IMR-90 (cell line): ENCODE results near the gene TSHZ3. TPM values are rescaled to one million over a fixed set of nuclear protein-coding genes. Genes with fewer than 3 reads are reported as not detected.

Source experiments
- ATAC-seq: fragments of 200-7000 bp; cut with Tn5 transposase; 2 replicates; pipeline ENCODE4 v1.9.1; 2020; ENCODE audit warnings: low read depth, mild to moderate bottlenecking, moderate library complexity
- BruUV-seq: library from RNA; stranded (reverse); fragments of 400-500 nt; replicated peaks from 2 replicates; lab custom pipeline; 2021; lab: Mats Ljungman, UMichigan
- CTCF ChIA-PET: fragments of 300-600 bp; formaldehyde crosslinking; extraction: SDS; loops from one replicate; lab custom pipeline; 2021; ENCODE audit warnings: antibody characterized with exemption; lab: Yijun Ruan, JAX
- POLR2A ChIA-PET: fragments of 300-600 bp; sonication (Branson Sonifier 250); formaldehyde crosslinking; loops from one replicate; lab custom pipeline; 2022; ENCODE audit warnings: antibody characterized with exemption; ENCODE audit not compliant: unreplicated experiment; lab: Charles Lee
- DNase-seq: peaks from one replicate; pipeline ENCODE4 v3.0.0; 2013
- H2AFZ ChIP-seq: replicated peaks from 2 replicates; pipeline ENCODE3; 2013; ENCODE audit warnings: low read length, mild to moderate bottlenecking; ENCODE audit not compliant: poor library complexity
- H2AK5ac ChIP-seq: 2 replicates; pipeline ENCODE4 v1.6.1; 2013; ENCODE audit warnings: low read depth, low read length, inconsistent platforms
- H2AK9ac ChIP-seq: replicated peaks from 2 replicates; pipeline ENCODE3; 2013; ENCODE audit warnings: mild to moderate bottlenecking, low read depth, low read length, moderate library complexity; ENCODE audit not compliant: poor library complexity
- H2BK120ac ChIP-seq: 2 replicates; pipeline ENCODE4 v1.6.1; 2013; ENCODE audit warnings: low read depth, low read length, inconsistent platforms
- H2BK15ac ChIP-seq: 3 replicates; pipeline ENCODE4 v1.6.1; 2013; ENCODE audit warnings: low read depth, low read length, inconsistent platforms
- H2BK20ac ChIP-seq: 2 replicates; pipeline ENCODE4 v1.6.1; 2013; ENCODE audit warnings: low read depth, mild to moderate bottlenecking, inconsistent platforms, low read length, moderate library complexity
- H2BK5ac ChIP-seq: 2 replicates; pipeline ENCODE4 v1.6.1; 2013; ENCODE audit warnings: mild to moderate bottlenecking, low read depth, low read length, inconsistent platforms; ENCODE audit not compliant: poor library complexity, severe bottlenecking
- H3K14ac ChIP-seq: replicated peaks from 2 replicates; pipeline ENCODE4 v1.6.1; 2013; ENCODE audit warnings: low read depth, low read length, inconsistent platforms
- H3K18ac ChIP-seq: 2 replicates; pipeline ENCODE4 v1.6.1; 2013; ENCODE audit warnings: low read depth, low read length, control low read depth
- H3K23ac ChIP-seq: 2 replicates; pipeline ENCODE4 v1.6.1; 2013; ENCODE audit warnings: low read depth, low read length, inconsistent platforms
- H3K27ac ChIP-seq: 2 replicates; pipeline ENCODE4 v1.5.1; 2013; ENCODE audit warnings: mild to moderate bottlenecking, control low read depth, low read length; ENCODE audit not compliant: insufficient read depth
- H3K27me3 ChIP-seq: 2 replicates; pipeline ENCODE4 v1.6.1; 2013; ENCODE audit warnings: low read length; ENCODE audit not compliant: control insufficient read depth, insufficient read depth
- H3K36me3 ChIP-seq: 2 replicates; pipeline ENCODE4 v1.6.1; 2013; ENCODE audit warnings: low read length, mixed read lengths; ENCODE audit not compliant: control insufficient read depth, insufficient read depth
- H3K4ac ChIP-seq: 2 replicates; pipeline ENCODE4 v1.6.1; 2013; ENCODE audit warnings: low read depth, low read length, inconsistent platforms
- H3K4me1 ChIP-seq: 2 replicates; pipeline ENCODE4 v1.6.1; 2013; ENCODE audit warnings: low read length, mixed read lengths; ENCODE audit not compliant: control insufficient read depth, insufficient read depth
- H3K4me2 ChIP-seq: 2 replicates; pipeline ENCODE4 v1.6.1; 2013; ENCODE audit warnings: low read depth, mild to moderate bottlenecking, control low read depth, low read length, moderate library complexity
- H3K4me3 ChIP-seq: 2 replicates; pipeline ENCODE4 v1.5.1; 2013; ENCODE audit warnings: low read depth, mild to moderate bottlenecking, control low read depth, low read length, moderate library complexity; ENCODE audit not compliant: insufficient read depth
- H3K56ac ChIP-seq: 2 replicates; pipeline ENCODE4 v1.6.1; 2013; ENCODE audit warnings: low read length, inconsistent platforms; ENCODE audit not compliant: insufficient read depth; ENCODE audit errors: extremely low read depth
- H3K79me1 ChIP-seq, 2 experiments: 2 replicates each; pipeline ENCODE4 v1.6.1; 2013; ENCODE audit warnings: low read length in 2 of 2, inconsistent platforms in 1 of 2, low read depth in 1 of 2
- H3K9ac ChIP-seq: 2 replicates; pipeline ENCODE4 v1.6.1; 2013; ENCODE audit warnings: low read depth, low read length, control low read depth
- H3K9me1 ChIP-seq: 2 replicates; pipeline ENCODE4 v1.6.1; 2013; ENCODE audit warnings: low read length, inconsistent platforms; ENCODE audit not compliant: insufficient read depth
- H3K9me3 ChIP-seq: 2 replicates; pipeline ENCODE4 v1.6.1; 2013; ENCODE audit warnings: low read length; ENCODE audit not compliant: control insufficient read depth, insufficient read depth
- H4K20me1 ChIP-seq: 2 replicates; pipeline ENCODE4 v1.6.1; 2013; ENCODE audit warnings: low read length, inconsistent platforms; ENCODE audit not compliant: insufficient read depth
- H4K5ac ChIP-seq: 2 replicates; pipeline ENCODE4 v1.6.1; 2013; ENCODE audit warnings: mild to moderate bottlenecking, low read depth, low read length, control low read depth
- H4K8ac ChIP-seq, 2 experiments: 2 replicates each; pipeline ENCODE4 v1.6.1; 2013; ENCODE audit warnings: low read depth in 2 of 2, low read length in 2 of 2, control low read depth in 1 of 2, inconsistent platforms in 1 of 2
- H4K91ac ChIP-seq: 2 replicates; pipeline ENCODE4 v1.6.1; 2013; ENCODE audit warnings: low read depth, low read length, inconsistent platforms; ENCODE audit not compliant: insufficient read depth
- CEBPB ChIP-seq: IDR thresholded peaks from 2 replicates; pipeline ENCODE4 v1.6.1; 2012; ENCODE audit warnings: low read depth, low read length, improper control_type of control experiment
- CTCF ChIP-seq: conservative IDR thresholded peaks from 2 replicates; pipeline ENCODE4 v1.5.1; 2012; ENCODE audit warnings: mild to moderate bottlenecking, low read depth, low read length, improper control_type of control experiment
- NFE2L2 ChIP-seq: fragments of 150-350 bp; IDR thresholded peaks from 2 replicates; pipeline ENCODE4 v1.6.1; 2016; ENCODE audit warnings: low read depth, mild to moderate bottlenecking, low read length
- RFX5 ChIP-seq: IDR thresholded peaks from 2 replicates; pipeline ENCODE4 v1.8.0; 2012; ENCODE audit warnings: low read depth, mild to moderate bottlenecking, low read length, moderate library complexity
- SMC3 ChIP-seq: fragments of 150-350 bp; IDR thresholded peaks from 2 replicates; pipeline ENCODE4 v1.6.1; 2016; ENCODE audit warnings: low read depth, mild to moderate bottlenecking, antibody characterized with exemption, low read length, moderate library complexity
- USF2 ChIP-seq: fragments of 150-350 bp; IDR thresholded peaks from 2 replicates; pipeline ENCODE4 v1.6.1; 2017; ENCODE audit warnings: mild to moderate bottlenecking, antibody characterized with exemption, low read length, low read depth
- WGBS, 2 experiments: methylation state at CpG; one replicate each; pipeline versions ENCODE4 v1.1.5 to v1.1.7; 2013; ENCODE audit warnings: missing lambda C conversion rate in 2 of 2; ENCODE audit not compliant: insufficient read length in 1 of 2; ENCODE audit errors: extremely low coverage in 2 of 2; 5-methylcytosine and 5-hydroxymethylcytosine counted together
- dilution Hi-C: fragments of 300-500 bp; cut with HindIII; formaldehyde crosslinking; loops from one replicate; pipeline ENCODE4 v1.14.3; 2018; ENCODE audit warnings: low sequenced_read_pairs; ENCODE audit not compliant: unreplicated experiment
- in situ Hi-C: fragments of 300-500 bp; cut with MboI; formaldehyde crosslinking; loops from 3 replicates; pipeline ENCODE4 v1.14.3; 2019; ENCODE audit warnings: low sequenced_read_pairs, inconsistent platforms, mixed read lengths
- intact Hi-C: fragments of 100-400 bp; cut with micrococcal nuclease; formaldehyde crosslinking; loops from 2 replicates; pipeline ENCODE4 v1.10.0; 2022
- polyA plus RNA-seq, 3 experiments: library from polyadenylated mRNA; depleted of rRNA; stranded (reverse); fragments of >200 nt; gene quantifications; 2 replicates each; pipeline ENCODE4 v1.2.3, GENCODE V29; 2012; ENCODE audit warnings: low replicate concordance in 1 of 3
- total RNA-seq: library from RNA; depleted of rRNA; stranded (reverse); fragments of >200 nt; gene quantifications from 2 replicates; pipeline ENCODE4 v1.2.3, GENCODE V29; 2012

TSHZ3 gene
- total and polyA plus RNA-seq, 2 of the 4 experiments (the other 2 are of a cell fraction) = 8.1 to 13.0 TPM

GRCh38 chr19:31314156-31314555, 35.1 kb downstream of the TSHZ3 start:
- CTCF ChIA-PET = no interaction called here
- BruUV-seq = no TSS peak

More at GRCh38 chr19:31314156-31314555, 35.1 kb downstream of the TSHZ3 start:
- H4K91ac ChIP-seq = no peak overlapping the region
- H3K27ac ChIP-seq = no peak overlapping the region
- H3K4me3 ChIP-seq = no peak overlapping the region
- peaks cover 37% of the 10 kb centered on the region for H3K9me1 ChIP-seq
- TF ChIP-seq USF2 (no peak), CEBPB (no peak), CTCF (no peak), NFE2L2 (no peak), RFX5 (no peak), SMC3 (no peak)
- ATAC-seq (no peak), DNase-seq (no peak)
- H2AK9ac ChIP-seq = no peak overlapping the region
- peaks cover 52 to 90% of the 10 kb centered on the region in 2 experiments for H3K79me1 ChIP-seq
- no peak overlapping the region for H2BK120ac ChIP-seq
- in situ Hi-C loops = no loop called here
- intact Hi-C loops = no loop called here
- peaks cover 23% of the 10 kb centered on the region for H3K4me1 ChIP-seq
- no peak overlapping the region for H3K4me2 ChIP-seq
- no peak overlapping the region for H2AFZ ChIP-seq
- H3K14ac ChIP-seq = no peak overlapping the region
- dilution Hi-C loops = no loop called here
- H3K18ac ChIP-seq = no peak overlapping the region
- no peak overlapping the region for H4K5ac ChIP-seq
- peaks cover 41% of the 10 kb centered on the region for H4K20me1 ChIP-seq
- H3K23ac ChIP-seq = no peak overlapping the region
- no peak overlapping the region for H2BK15ac ChIP-seq
- no peak overlapping the region for H3K4ac ChIP-seq
- H3K56ac ChIP-seq = no peak overlapping the region
- H2BK20ac ChIP-seq = no peak overlapping the region
- no peak overlapping the region for H4K8ac ChIP-seq
- POLR2A ChIA-PET = interaction anchor here (0.6 kb wide), 1 partner anchor 1368 kb away, joined by 3 read pairs; no protein-coding TSS in a partner anchor
- 90% methylated on average over 2 of the region's 10 CpGs; no CpG with 5 or more reads in 1 of the 2 experiments for WGBS, 2 experiments
- H3K27me3 ChIP-seq = no peaks in the 10 kb centered on the region
- no peaks in the 10 kb centered on the region for H3K9me3 ChIP-seq
- no peak overlapping the region for H2BK5ac ChIP-seq
- H2AK5ac ChIP-seq = no peak overlapping the region
- H3K9ac ChIP-seq = no peak overlapping the region
- H3K36me3 ChIP-seq = peaks cover 20% of the 10 kb centered on the region
